Activated T-helper 1 cell treated with anti-CD3 and anti-CD28 coated beads, Interleukin-2, amount 50 U/mL, for 16 hours (primary cell): ENCODE measurements around the gene SNAPIN.
A peak's percentile ranks its signal among the peaks of the same experiment; 100 is the strongest.

Experiments used
- DNase-seq, 2 donors: peaks; one replicate each; pipeline ENCODE4 v3.0.0-alpha.2; 2020; ENCODE audit warnings: low read depth in 1 of 2, low spot score in 1 of 2

SNAPIN gene, protein sequence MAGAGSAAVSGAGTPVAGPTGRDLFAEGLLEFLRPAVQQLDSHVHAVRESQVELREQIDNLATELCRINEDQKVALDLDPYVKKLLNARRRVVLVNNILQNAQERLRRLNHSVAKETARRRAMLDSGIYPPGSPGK

DNA sequence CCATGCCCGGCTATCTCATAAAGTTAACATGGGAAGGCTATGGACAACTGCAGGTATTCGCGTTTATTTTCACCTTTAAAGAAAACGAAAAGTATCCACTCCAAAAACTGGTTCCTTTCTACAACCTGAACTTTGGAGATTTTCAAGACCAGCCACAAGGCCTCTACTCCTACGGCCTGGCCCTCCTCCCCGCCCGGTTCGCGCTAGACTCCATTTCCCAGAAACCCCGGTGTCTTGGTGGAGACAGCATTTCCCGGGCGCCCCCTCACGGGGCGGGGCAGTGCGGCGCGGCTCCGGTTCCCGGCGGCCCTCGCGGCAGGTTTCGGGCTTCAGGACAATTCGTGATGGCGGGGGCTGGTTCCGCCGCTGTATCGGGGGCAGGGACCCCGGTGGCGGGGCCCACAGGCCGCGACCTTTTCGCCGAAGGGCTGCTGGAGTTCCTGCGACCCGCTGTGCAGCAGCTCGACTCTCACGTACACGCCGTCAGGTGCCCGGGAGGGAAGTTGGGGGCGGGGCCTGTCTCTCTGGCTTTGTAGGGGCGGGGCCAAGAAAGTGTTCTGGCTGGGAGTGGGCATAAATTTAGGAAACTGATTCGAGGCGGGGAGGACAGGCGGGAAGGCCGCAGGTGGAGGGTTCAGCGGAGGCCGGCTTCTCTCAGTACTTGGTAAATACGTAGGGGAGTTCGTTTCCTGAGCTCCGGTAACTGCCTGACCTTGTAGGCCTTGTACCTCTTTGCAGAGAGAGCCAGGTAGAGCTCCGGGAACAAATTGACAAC is at the start of gene SNAPIN:
Gene SNAPIN (plus strand): TSS at position 304 of the 775 bp plus-strand sequence. CDS start 41 bp downstream, at position 345.
- peak; percentile 77 to 82 for DNase-seq

DNA sequence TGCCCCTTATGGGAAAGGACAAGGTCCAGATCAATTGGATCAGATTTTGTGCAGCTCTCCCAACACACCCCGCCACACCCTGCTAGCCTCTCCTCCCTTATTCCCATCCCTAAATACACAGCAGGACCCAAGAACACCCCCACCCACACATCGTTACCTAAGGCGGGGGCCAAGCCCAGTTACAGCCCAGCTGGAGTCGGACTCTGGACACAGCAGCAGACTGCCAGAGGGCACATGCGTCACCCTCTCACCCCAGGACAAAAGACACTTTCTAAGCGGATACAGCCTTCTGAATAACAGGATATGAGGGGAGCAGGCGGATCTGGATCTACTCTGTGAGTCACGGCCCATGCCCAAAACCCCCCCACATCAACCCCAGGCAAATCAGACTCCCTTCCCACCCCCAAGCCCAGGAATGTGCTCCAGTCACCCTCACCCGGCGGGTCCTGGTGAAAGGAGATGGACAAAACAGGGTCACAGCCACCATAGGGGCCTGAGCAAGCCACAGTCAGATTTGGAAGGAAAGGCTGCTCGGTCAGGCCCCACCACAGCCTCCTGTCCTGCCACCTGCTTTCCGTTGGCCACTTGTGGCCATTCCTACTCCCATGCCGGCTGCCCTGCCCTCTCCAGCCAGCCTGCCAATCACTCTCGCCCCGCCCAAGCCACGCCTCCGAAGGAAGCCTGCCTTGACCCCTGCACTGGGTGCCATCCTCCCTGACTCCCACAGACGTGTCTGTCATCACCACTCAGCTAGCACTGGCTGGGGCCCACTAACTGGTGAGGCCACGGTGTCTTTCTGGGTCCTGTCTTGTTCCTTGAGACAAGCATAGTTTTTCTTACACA is 49.5 kb upstream of the SNAPIN start:
- DNase-seq = no peak

GRCh38 chr1:153609585-153609907 is 49.0 kb upstream of the SNAPIN start:
- no peak for DNase-seq

DNA sequence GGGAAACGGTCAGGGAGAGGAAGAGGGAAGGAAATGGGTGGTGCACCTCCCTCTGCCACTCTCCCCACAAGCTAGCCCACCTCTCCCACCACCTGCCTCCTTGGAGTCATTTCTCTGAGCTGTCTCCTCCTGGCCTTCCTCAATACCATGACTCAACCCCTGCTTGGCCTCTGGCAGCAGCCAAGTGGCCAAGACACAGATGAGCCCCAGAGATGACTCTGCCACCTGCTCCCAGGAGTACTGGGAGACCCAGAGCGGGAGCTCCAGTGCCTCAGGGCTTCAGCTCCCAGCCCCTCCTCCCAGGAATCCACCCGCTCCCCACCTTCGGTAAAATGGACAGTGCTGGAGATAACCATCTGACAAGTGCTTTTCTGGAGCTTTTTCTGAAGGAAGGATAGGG is 48.2 kb upstream of the SNAPIN start:
- no peak for DNase-seq

GRCh38 chr1:153610811-153611301 is 47.6 kb upstream of the SNAPIN start:
- DNase-seq = no peak

GRCh38 chr1:153611356-153611755 is 47.1 kb upstream of the SNAPIN start:
- no peak for DNase-seq

DNA sequence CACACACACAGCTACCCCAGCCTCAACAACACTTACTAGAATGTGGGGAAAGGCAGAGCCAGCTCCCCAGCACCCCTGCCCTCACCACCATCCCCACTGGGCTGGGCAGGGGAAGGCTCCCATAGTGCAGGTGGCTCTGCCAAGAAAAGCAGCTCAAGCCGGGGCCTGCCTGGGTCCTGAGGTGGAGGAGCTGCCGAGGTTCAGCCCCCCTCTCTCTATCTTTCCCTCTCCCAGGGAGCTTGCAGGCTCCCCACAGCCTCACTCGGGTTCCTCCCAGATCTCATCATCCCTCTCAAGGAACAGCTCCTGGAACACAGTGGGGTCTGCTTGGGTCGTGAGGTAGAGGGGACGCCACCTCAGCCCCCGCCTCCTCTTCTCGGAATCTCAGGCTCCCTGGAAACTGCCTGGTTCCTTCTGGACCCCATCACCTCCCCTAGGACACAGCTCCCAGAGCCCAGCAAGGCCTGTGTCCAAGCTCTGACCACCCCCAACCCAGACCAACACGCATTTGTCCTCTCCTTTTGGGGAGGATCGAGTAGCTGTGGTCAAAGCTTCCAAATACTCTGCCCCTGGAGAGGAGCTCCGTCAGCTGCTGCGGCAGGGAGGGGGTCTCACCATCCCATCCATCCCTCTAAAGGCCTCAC is 46.3 kb upstream of the SNAPIN start:
- no peak for DNase-seq

- DNase-seq = no peak
These were observed 45.7 kb upstream of the SNAPIN start, which contains the start of gene S100A16 for GRCh38 chr1:153612755-153613331. TSS of gene S100A16 (minus strand) at chr1:153613137. CDS start at chr1:153608151, 4,986 bp downstream.

DNA sequence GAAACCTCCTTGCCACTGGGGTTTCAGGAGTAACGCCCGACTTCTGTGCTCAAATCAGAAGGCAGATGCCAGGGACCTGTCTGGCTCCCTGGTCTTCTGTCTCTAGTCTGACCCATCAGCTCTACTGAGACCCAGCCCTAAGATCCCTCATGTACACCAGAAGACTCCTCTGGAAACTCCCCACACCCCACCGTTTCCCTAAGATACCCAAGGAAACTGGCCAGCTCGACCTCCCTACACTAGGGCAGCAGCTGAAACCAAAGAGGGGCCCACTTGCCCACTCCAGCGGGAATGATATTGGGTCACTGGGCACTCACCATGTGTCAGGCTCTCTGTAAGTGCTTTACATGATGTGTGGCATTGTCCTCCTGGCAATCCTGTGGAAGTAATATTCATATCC is 45.1 kb upstream of the SNAPIN start:
- no peak for DNase-seq

- no peak for DNase-seq
These were observed 44.2 kb upstream of the SNAPIN start for GRCh38 chr1:153614189-153614900.

GRCh38 chr1:153614906-153615305 is 43.6 kb upstream of the SNAPIN start:
- no peak for DNase-seq

DNA sequence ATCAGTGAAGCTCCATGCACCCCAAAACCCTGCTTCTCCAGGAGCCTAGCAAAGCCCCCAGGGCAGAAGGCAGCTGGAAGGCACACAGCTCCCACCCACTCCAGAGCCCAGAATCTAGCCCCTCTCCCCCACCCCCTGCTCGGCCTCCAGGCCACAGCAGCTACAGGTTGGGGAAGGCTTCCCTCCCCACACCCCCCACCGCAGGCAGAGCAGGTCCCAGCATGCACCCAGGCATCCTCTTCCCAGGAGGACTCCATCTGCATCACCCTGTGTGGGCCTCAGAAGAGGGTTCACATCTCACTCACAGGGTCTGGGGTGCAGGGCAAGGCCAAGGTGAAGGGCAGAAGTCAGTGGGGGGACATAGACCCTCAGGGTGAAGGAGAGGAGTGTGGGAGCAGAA is 43.1 kb upstream of the SNAPIN start:
- DNase-seq = no peak

DNA sequence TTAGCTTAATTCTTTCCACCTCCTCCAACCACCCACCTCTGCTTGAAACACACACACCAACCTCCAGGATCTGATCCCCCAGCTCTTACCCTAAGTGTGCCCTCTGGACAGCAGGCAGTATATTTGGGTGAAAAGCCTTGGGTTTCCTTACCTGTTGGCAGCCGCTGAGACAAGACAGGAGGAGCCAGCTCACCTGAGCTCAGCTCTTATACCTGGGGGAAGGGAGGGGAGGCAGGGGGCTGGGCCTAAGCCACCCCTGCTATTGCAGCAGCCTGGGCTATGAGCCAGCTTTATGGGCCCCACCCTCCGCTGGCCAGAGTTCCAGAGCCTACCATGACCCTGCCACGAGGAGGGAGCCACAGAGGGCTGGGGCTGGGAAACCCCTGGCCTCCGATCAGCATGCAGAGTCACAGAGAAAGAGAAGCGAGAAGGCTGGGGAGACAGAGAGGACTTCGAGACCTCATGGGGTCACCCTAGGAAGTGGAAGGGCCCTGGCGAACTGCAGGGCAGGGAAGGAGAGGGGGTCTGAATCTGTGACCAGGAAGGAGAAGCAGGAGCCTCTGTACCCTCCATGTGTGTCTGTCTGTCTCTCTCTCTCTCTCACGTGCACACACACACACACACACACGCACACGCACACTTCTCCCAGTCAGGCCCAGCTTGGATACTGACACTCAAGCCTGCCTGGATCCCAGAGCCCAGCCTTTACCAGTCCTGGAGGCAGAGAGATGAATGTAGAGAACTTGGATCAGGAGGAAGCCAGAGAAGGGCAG is 42.2 kb upstream of the SNAPIN start, which contains the start of gene S100A14:
Gene S100A14 (minus strand): TSS at position 182 of the 773 bp plus-strand sequence. CDS start 467 bp downstream, outside the sequence.
- DNase-seq = no peak

GRCh38 chr1:153616917-153617311 is 41.6 kb upstream of the SNAPIN start:
- no peak for DNase-seq

DNA sequence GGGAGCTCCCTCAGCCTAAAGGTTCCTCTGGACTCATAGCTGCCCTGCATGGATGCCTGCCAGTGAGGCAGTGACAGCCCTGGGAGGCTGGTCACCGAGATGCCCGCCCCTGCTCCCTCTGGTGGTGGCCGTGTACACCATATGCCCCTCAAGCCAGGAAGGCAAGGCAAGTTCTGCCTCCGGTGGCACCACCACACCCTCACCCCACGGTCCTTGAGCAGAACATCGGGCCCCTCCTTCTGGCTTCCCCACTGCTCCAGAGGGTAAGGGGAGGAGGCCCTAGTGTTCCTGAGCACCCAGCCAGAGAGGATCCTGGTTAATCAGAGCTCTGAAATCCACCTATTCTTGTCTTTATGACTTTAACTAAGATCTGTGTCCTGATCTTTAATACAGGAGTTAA is 40.8 kb upstream of the SNAPIN start:
- DNase-seq = peak; percentile 31 to 53

DNA sequence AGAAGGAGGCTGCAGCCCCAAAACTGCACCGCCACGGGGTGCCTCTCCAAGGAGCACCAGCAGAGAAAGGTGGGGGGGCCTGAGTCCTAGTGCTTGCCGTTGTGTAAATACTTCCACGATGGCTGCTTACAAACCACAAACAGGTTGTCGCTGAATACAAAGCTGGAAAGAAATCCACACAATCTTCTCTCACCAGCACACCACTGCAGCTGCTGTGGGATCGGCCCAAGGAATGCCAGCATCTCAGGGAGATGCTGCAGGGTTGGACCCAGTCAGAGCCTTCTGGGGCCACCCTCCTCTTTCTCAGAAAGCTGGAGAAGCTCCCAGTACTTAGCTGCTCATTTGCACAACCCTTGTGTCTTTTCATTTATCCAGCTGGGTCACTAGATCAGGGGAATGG is 39.3 kb upstream of the SNAPIN start:
- no peak for DNase-seq

- DNase-seq = no peak
These were observed 35.4 kb upstream of the SNAPIN start for GRCh38 chr1:153623101-153623500.

- no peak for DNase-seq
These were observed 33.4 kb upstream of the SNAPIN start for GRCh38 chr1:153624965-153625611.

- no peak for DNase-seq
These were observed 32.0 kb upstream of the SNAPIN start for GRCh38 chr1:153626477-153626903.
